Smooth muscle cell (in vitro differentiated cells): Measurements from ENCODE around the gene MORF4L1. TPM values are rescaled to one million over a fixed set of nuclear protein-coding genes. Genes with fewer than 3 reads are reported as not detected.
A peak's percentile ranks its signal among the peaks of the same experiment; 100 is the strongest.
"Not testable (repeated sequence)": the region's sequence is repeated elsewhere in the genome, so short reads cannot be mapped to it uniquely, and the experiment has no call there.

ENCODE experiments used
- DNase-seq: peaks from one replicate; lab custom pipeline; 2025; ENCODE audit not compliant: unreplicated experiment; lab: John Stamatoyannopoulos, UW
- H2AFZ ChIP-seq: fragments of 200-600 bp; sonication (generic); 2 replicates; pipeline ENCODE4 v1.6.0; 2016; ENCODE audit warnings: antibody characterized with exemption, low read depth, mild to moderate bottlenecking
- H3F3A ChIP-seq: fragments of 200-600 bp; sonication (generic); 2 replicates; pipeline ENCODE4 v1.6.0; 2017; ENCODE audit warnings: antibody characterized with exemption, low read depth
- H3K27ac ChIP-seq: fragments of 200-600 bp; sonication (generic); 2 replicates; pipeline ENCODE4 v1.5.1; 2016; ENCODE audit warnings: low read depth, mild to moderate bottlenecking
- H3K27me3 ChIP-seq: fragments of 200-600 bp; sonication (generic); 2 replicates; pipeline ENCODE4 v1.6.1; 2016; ENCODE audit warnings: low read depth, mild to moderate bottlenecking
- H3K36me3 ChIP-seq: fragments of 200-600 bp; sonication (generic); 2 replicates; pipeline ENCODE4 v1.5.1; 2016; ENCODE audit warnings: low read depth
- H3K4me1 ChIP-seq: fragments of 200-600 bp; sonication (generic); 2 replicates; pipeline ENCODE4 v1.5.1; 2016; ENCODE audit warnings: low read depth
- H3K4me2 ChIP-seq: fragments of 200-600 bp; sonication (generic); 2 replicates; pipeline ENCODE4 v1.6.0; 2016; ENCODE audit warnings: mild to moderate bottlenecking
- H3K4me3 ChIP-seq: fragments of 200-600 bp; sonication (generic); 2 replicates; pipeline ENCODE4 v1.5.1; 2016; ENCODE audit warnings: mild to moderate bottlenecking
- H3K79me2 ChIP-seq: fragments of 200-600 bp; sonication (generic); 2 replicates; pipeline ENCODE4 v1.6.0; 2016; ENCODE audit warnings: low read depth, mild to moderate bottlenecking
- H3K9ac ChIP-seq: fragments of 200-600 bp; sonication (generic); 2 replicates; pipeline ENCODE4 v1.6.0; 2016; ENCODE audit warnings: low read depth
- H3K9me3 ChIP-seq: fragments of 200-600 bp; sonication (generic); replicated peaks from 2 replicates; pipeline ENCODE4 v1.5.1; 2016; ENCODE audit warnings: low read depth
- H4K20me1 ChIP-seq: fragments of 200-600 bp; sonication (generic); 2 replicates; pipeline ENCODE4 v1.6.0; 2016; ENCODE audit warnings: low read depth
- CTCF ChIP-seq: fragments of 200-600 bp; sonication (generic); IDR thresholded peaks from 2 replicates; pipeline ENCODE4 v1.5.1; 2017; ENCODE audit warnings: borderline replicate concordance, mild to moderate bottlenecking, antibody characterized with exemption; ENCODE audit not compliant: insufficient read depth, poor library complexity, severe bottlenecking
- WGBS: methylation state at CpG from one replicate; pipeline ENCODE4 v1.1.7; 2016; ENCODE audit warnings: low lambda C conversion rate; 5-methylcytosine and 5-hydroxymethylcytosine counted together
- polyA plus RNA-seq: library from polyadenylated mRNA; unstranded; fragments of >200 nt; fragmentation: Nextera tagmentation; extraction: Ambion mirVana; gene quantifications from 2 replicates; pipeline ENCODE4 v1.2.1, GENCODE V29; 2016
- total RNA-seq: library from RNA; depleted of rRNA; stranded (reverse); fragments of >200 nt; gene quantifications from 2 replicates; pipeline ENCODE4 v1.2.3, GENCODE V29; 2014

Gene MORF4L1
- total and polyA plus RNA-seq, 2 experiments from 2014 or later: 399 to 457 TPM

- WGBS: 95% methylated on average over 4 of the region's 4 CpGs
- no peaks in the 10 kb centered on the region for H3K36me3 ChIP-seq
Observed at GRCh38 chr15:78866803-78867202, 5.9 kb upstream of the MORF4L1 start.

GRCh38 chr15:78868366-78868765 lies 4.3 kb upstream of the MORF4L1 start:
- no peaks in the 10 kb centered on the region for H3K27me3 ChIP-seq
- no peak for TF ChIP-seq CTCF
- DNase-seq: no peak
- no peaks in the 10 kb centered on the region for H3F3A ChIP-seq
- no peaks in the 10 kb centered on the region for H3K36me3 ChIP-seq
- H3K79me2 ChIP-seq: peaks cover 3% of the 10 kb centered on the region
- H2AFZ ChIP-seq: no peak overlapping the region
- H3K27ac ChIP-seq: no peak overlapping the region
- no peaks in the 10 kb centered on the region for H3K4me1 ChIP-seq
- no peak overlapping the region for H3K4me3 ChIP-seq
- no peaks in the 10 kb centered on the region for H3K9me3 ChIP-seq
- no peaks in the 10 kb centered on the region for H4K20me1 ChIP-seq
- no peak overlapping the region for H3K4me2 ChIP-seq
- WGBS: 93% methylated on average over 3 of the region's 3 CpGs
- no peak overlapping the region for H3K9ac ChIP-seq

More at GRCh38 chr15:78866803-78867202, 5.9 kb upstream of the MORF4L1 start:
- Histone ChIP-seq H4K20me1 (no peaks in the 10 kb centered on the region), H2AFZ (no peak overlapping the region), H3K79me2 (no peaks in the 10 kb centered on the region), H3K4me1 (no peaks in the 10 kb centered on the region), H3K4me2 (no peak overlapping the region), H3K27ac (no peak overlapping the region), H3K9me3 (no peaks in the 10 kb centered on the region), H3K4me3 (no peak overlapping the region), H3K27me3 (no peaks in the 10 kb centered on the region), H3K9ac (no peak overlapping the region), H3F3A (no peaks in the 10 kb centered on the region)
- TF ChIP-seq CTCF: no peak
- DNase-seq: no peak

GRCh38 chr15:78871483-78872127 lies 1.1 kb upstream of the MORF4L1 start:
- not testable (repeated sequence) for H3F3A ChIP-seq, H3K9me3 ChIP-seq, H3K36me3 ChIP-seq, DNase-seq, H3K27me3 ChIP-seq
- H3K4me2 ChIP-seq: peak overlapping the region; percentile 92
- H2AFZ ChIP-seq: peak overlapping the region; percentile 90
- H3K79me2 ChIP-seq: peaks cover 34% of the 10 kb centered on the region
- H3K9ac ChIP-seq: peak overlapping the region; percentile 100
- H4K20me1 ChIP-seq: peaks cover 32% of the 10 kb centered on the region
- 86% methylated on average over 24 of the region's 24 CpGs for WGBS
- peak overlapping the region; percentile 100 for H3K27ac ChIP-seq
- peaks cover 17% of the 10 kb centered on the region for H3K4me1 ChIP-seq
- H3K4me3 ChIP-seq: peak overlapping the region; percentile 85

GRCh38 chr15:78872972-78873792 lies 492 bp downstream of the MORF4L1 start:
- peaks cover 50% of the 10 kb centered on the region for H3K79me2 ChIP-seq
- H3K4me2 ChIP-seq: peak overlapping the region; percentile 92
- H3K27me3 ChIP-seq: no peaks in the 10 kb centered on the region
- peak; percentile 32 for TF ChIP-seq CTCF
- DNase-seq: peak; percentile 74
- H3K9me3 ChIP-seq: no peaks in the 10 kb centered on the region
- H2AFZ ChIP-seq: no peak overlapping the region
- no peaks in the 10 kb centered on the region for H3K36me3 ChIP-seq
- H4K20me1 ChIP-seq: peaks cover 47% of the 10 kb centered on the region
- 1% methylated on average over 67 of the region's 75 CpGs for WGBS
- H3K4me3 ChIP-seq: peak overlapping the region; percentile 85
- peaks cover 30% of the 10 kb centered on the region for H3K4me1 ChIP-seq
- peak overlapping the region; percentile 100 for H3K9ac ChIP-seq
- H3F3A ChIP-seq: peaks cover 14% of the 10 kb centered on the region
- H3K27ac ChIP-seq: peak overlapping the region; percentile 100
